NCI-H446 (cell line): ENCODE measurements around the gene MAPK1.
"Not testable (repeated sequence)": the region's sequence is repeated elsewhere in the genome, so short reads cannot be mapped to it uniquely, and the experiment has no call there.

Source experiments
- DNase-seq, 2 experiments: peaks; one replicate each; lab custom pipeline; 2025; lab: John Stamatoyannopoulos, UW

The MAPK1 gene

DNA sequence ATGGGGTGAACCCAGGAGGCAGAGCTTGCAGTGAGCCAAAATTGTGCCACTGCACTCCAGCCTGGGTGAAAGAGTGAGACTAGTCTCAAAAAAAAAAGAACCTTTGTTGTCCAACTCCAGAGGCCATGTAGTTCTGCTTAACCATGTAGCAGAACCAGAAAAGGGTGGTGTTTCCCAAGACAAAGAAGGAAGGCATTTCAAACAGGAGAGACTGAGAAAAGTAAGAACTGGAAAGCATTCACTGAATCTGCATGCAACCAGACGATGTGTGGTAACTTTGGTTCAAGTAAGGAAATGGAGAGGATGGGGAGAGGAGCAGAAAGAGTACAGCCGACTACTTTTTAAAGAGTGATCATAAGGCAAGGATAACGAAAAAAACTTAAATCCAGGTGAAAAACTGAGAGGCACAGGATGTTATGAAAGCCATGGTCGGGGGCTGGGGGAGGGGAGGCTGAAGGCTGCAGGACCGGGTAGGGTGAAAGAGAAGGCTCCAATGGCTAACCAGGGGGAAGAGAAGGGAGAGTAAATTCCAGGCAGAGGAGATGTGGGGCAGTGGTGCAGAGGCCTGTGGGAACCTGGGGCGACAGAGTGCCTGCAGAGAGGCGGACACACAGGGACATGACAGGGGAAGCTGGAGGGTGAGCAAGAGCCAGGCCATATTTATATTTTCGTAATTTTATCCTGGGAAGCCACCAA, 48.8 kb downstream of the MAPK1 start:
- no peak for DNase-seq

DNA sequence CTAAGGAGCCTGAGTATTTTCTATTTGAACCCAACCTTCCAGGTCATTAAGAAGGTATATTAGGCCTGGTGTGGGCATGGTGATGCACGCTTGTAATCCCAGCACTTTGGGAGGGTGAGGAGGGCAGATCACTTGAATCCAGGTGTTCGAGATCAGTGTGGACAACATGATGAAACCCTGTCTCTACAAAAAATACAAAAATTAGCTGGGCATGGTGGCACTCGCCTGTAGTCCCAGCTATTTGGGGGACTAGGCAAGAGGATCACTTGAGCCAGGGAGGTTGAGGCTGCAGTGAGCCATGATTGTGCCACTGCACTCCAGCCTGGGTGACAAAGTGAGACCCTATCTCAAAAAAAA, 50.0 kb downstream of the MAPK1 start:
- not testable (repeated sequence) for DNase-seq

DNA sequence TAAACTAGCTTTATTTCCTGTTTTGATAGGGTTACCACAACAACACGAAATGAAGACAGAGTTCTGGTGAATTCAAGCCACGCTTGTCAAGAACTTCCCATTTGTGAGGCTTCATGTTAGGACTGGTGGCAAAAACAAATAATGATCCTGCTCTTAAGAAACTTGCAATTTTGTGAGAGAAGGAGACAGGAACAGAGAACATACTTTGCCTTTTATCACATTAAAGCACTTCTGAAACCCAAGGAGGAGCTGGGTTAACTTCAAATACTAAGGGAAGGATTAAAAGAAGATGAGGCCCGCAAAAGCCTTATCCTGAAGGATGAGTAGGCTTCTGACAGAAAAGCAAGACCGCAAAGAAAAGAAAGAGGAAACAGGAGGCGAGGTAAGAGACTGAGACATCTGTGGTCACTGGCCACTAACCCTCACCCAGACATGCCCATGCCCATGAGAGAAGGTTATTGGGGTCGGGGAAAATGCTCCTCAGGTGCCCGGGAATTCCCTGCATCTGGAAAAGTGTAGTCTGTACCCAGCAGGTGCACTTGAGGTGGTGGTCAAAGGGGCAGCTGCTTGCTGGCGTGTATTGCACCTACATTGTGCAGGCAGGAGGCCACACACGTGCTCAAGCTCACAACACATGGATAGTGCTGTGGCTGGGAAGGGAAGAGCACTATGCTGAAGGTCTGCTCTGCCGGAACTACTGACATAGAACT, 50.5 kb downstream of the MAPK1 start:
- no peak for DNase-seq

DNA sequence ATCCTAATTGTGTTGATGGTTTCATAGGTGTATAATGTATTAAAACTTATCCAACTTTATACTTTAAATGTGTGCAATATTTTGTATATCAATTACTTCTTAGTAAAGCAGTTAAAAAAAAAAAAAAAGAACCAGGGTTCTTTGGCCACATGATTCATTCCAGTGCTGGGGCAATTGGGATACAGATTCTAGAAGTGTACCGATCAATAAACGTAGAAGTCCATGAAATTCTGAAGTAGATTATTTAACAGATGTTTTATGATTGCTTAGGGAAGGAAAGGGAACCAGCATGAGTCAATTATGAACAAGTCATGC, 51.0 kb downstream of the MAPK1 start:
- no peak for DNase-seq

DNA sequence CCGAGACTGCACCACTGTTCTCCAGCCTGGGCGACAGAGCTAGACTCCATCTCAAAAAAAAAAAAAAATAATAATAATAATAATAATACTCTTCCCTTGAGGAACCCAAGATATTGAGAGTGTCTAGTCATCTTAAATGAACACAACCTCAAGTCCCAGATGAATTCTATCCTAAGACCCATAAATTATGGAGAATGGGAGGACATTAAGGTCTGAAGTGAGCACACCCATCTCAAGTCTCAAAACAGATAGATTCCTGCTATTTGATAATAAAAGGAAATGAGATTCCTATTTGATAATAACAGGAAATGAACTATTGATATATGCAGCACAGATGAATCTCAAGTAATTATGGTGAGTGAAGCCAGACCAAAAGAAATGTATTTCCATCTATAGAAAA, 51.5 kb downstream of the MAPK1 start:
- DNase-seq: no peak

DNA sequence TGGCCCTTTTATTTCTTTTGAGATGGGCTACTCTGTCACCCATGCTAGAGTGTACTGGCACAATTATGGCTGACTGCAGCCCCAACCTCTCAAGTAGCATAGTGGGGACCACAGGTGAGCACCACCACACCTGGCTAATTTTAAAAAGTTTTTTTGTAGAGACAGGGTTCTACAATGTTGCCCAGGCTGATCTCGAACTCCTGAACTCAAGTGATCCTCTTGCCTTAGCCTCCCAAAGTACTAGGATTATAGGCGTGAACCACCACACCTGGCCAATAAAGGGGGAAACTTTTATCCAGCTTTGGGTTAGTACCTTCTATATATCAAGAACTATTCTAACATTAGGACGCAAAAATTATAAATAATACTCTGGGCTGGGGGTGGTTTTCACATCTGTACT, 52.1 kb downstream of the MAPK1 start:
- no peak for DNase-seq

DNA sequence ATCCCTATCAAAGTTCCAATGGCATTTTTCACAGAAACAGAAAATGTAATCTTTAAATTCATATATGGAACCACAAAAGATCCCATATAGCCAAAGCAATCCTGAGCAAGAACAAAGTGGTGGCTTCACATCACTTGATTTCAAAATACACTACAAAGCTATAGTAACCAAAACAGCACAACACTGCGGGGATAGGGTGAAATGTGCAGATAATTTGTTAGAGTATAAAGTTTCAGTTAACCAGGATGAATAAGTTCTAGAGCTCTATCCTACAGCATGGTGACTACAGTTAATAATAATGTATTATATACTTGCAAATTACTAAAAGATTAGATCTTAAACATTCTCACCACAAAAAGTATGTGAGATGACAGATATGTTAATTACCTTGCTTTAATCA, 55.5 kb downstream of the MAPK1 start:
- DNase-seq: no peak

DNA sequence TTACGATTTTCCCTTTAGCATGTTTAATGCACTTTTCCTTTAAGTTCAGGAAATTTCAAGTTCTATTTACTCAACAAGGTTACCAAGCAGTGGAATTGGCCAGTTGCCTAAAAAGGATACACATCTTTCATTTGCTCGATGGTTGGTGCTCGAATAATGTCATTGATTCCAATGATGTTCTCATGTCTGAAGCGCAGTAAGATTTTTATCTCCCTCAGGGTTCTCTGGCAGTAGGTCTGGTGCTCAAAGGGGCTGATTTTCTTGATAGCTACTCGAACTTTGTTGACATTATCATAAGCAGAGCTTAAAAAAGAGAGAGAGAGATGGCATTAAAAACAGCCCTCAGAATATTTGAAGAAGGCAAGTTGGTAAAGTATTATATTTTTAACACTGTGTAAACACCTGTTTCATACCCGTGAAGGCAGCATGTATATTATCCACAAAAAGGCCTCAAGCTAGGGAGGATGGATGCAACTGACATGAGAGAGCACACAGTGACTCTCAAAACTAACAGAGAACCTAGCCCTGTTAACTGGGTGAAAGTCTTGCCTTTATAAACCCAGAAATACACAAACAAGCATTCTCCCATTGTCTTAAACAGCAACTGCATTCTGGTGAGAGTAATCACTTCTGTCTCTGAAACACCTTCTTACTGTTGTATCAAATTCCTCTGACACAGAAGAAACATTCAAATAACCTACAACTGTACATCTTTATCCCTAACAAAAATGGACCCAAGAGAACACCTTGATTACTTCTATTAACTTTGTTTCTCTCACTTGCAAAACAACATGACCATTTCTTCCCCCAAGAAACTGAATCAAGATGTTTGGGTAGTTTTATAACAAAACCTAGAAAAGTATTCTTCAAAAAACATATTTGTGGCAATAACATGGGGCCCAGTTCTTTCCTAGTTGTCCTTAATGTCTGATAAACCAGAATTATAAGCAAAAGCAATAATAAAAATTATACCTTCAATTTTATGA, 59.6 kb downstream of the MAPK1 start:
- DNase-seq: no peak

DNA sequence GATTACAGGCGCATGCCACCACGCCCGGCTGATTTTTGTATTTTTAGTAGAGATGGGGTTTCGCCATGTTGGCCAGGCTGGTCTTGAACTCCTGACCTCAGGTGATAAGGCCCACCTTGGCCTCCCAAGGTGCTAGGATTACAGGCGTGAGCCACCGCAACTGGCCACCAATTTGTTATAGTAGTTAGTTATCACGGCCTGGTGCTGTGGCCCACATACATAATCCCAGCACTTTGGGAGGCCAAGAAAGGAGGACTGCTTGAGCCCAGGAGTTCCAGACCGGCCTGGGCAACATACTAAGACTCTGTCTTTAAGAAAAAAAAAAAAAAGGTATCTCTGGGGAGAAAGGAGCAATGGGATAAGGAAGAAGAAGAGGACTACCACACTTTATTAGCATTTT, 62.1 kb downstream of the MAPK1 start:
- not testable (repeated sequence) for DNase-seq

DNA sequence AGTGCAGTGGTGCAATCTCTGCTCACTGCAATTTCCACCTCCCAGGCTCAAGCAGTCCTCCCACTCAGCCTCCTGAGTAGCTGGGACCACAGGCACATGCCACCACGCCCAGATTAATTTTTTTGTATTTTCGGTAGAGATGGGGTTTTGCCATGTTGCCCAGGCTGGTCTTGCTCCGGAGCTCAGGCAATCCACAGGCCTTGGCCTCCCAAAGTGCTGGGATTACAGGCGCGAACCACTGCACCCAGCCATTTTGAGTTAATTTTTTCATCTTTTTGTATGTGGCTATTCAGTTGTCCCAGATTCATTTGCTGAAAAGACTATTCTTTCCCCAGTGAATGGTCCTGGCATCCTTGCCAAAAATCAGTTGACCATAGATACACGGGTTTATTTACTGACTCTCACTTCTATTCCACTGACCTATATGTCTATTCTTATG, 63.6 kb downstream of the MAPK1 start:
- DNase-seq: no peak

DNA sequence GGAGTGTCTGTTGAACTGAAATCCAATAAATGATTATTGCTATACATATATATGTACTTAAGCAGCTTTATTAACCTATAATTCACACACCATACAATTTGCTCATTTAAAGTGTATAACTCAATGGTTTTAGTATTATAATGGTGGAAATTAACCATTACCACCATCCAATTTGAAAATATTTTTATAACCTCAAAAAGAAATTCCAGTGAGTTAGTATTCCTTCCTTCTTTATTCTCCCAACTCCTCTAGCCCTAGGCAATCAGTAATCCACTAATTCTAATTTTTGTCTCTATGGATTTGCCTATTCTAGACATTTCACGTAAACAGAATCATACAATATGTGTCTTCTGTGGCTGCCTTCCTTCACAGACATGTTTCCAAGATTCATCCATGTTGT, 64.8 kb downstream of the MAPK1 start:
- DNase-seq: no peak

DNA sequence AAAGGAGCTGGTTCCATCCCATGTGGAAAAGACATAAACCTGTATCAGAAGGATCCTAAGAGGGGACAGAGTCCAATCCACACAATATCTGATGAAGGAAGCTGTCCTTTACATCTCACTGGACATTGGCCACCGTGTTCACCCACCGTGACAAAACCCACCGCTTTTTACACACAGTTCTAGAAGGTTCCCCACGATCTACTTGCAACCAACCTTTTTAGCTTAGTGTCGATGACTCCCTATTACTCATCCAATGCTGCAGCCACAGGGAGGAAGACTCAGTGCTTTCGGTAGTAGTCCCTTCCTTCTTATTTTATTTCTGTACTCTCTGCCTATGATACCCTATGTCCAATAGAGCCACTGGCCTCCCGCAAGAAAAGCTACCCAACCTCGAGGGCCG, 65.4 kb downstream of the MAPK1 start:
- no peak for DNase-seq

DNA sequence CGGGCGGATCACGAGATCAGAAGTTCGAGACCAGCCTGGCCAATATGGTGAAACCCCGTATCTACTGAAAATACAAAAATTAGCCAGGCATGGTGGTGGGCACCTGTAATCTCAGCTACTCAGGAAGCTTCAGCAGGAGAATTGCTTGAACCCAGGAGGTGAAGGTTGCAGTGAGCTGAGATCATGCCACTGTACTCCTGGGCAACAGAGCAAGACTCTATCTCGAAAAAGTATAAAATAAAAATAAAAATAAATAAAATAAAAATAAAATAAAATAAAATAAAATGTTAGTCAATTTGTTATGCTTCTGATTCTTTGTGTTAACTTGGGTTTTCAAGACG, 66.2 kb downstream of the MAPK1 start:
- DNase-seq: not testable (repeated sequence)

DNA sequence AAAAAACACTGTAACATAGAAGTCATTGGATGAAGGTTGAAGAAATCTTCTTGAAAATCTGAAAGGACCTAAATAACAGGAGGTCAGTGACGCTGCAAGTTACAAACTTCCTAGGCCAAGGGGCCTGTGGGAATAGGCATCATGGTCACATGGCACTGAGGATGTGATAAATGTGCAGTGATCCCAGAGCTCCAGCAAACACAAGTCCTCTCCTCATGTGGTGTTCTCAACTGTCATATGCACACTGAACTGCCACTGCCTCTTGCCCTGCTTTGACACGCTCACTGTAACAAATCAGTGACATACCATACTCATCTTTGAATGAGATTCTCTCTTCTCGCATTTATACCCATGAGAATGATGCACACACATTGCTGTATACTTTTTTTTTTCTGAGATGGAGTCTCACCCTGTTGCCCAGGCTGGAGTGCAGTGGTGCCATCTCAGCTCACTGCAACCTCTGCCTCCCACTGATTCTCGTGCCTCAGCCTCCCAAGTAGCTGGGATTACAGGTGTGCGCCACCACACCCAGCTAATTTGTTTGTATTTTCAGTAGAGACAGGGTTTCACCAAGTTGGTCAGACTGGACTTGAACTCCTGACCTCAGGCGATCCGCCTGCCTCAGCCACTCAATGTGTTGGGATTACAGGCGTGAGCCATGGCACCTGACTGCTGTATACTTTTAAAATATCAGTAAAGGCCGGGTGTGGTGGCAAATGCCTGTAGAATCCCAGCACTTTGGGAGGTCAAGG, 66.7 kb downstream of the MAPK1 start:
- DNase-seq: no peak

DNA sequence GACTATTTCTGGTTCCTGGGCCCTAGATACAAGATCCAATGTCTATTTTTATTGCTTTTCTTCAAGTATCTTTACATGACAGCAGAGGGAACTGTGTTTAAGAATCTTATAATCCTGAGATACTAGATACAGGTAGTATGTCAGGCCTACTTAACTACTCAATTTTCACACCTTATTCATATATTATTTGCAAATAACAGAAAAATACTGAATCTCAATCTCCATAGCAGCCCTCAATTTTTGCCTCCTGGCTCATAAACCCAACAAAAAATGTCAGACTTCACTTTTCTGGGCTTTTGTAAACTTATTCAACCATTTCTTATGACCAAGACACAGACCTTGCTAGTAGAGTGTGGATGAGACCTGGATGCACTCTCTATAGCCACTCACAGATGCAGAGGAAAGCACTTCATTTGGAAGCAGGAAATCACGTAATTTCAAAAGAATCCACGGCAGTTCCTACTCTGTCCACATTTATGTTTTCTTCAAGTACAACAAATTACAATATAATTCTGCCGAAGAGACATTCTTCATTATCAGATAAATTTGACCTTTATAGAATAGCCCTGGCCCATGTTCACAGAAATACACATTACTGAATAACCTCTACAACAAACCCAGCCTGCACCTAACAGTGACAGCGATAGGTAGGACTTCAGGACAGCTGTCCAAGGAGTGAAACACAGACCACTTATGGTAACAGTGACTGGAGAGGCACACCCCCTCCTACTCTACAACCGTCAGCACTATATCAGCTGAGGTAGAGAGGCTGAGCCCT, 69.8 kb downstream of the MAPK1 start:
- DNase-seq: no peak

DNA sequence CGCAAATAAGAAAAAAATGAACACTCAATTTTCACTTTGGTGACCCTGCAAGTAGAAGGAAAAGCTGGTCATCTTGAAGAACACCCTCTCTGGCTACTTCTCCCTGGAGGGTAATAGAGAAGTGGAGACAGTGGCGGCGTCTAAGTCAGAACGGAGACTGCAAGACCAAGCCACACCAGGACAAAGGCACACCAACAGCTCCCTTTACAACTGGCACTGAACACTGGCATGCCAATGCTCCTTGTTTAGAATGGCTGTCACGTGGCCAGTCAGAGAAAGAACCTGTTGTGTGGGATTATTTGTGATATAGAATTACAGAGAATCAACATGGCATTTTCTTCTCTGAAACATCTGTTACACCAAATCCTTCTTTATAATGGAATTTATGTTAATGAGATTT, 70.6 kb downstream of the MAPK1 start:
- DNase-seq: no peak

DNA sequence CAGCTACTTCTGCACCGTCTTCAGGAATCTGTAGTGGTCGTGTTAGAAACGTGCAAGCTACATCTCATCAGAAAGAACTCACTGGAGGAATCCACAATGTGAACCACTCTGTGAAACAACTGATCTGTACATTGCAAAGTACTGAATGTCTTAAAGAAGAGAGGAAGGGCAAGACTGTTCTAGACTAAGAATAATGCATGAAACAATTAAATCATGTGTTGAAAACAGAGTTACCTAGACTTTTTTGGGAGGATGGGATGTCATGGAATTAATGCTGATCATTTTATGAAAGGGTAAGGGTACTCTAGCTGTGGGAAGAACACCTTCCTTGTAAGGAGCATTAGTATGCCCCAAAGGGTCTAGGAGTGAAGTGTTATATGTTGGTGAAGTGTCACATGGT, 71.2 kb downstream of the MAPK1 start:
- no peak for DNase-seq

DNA sequence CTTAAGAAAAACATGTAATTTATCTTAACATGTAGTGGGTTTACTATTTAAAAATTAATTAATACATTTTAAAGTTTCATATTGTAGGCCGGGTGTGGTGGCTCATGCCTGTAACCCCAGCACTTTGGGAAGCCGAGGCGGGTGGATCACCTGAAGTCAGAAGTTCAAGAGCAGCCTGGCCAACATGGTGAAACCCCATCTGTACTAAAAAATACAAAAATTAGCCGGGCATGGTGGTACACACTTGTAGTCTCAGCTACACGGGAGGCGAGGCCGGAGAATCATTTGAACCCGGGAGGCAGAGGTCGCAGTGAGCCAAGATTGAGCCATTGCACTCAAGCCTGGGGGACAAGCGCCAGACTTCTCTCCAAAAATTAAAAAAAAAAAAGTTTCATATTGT, 73.7 kb downstream of the MAPK1 start:
- not testable (repeated sequence) for DNase-seq

DNA sequence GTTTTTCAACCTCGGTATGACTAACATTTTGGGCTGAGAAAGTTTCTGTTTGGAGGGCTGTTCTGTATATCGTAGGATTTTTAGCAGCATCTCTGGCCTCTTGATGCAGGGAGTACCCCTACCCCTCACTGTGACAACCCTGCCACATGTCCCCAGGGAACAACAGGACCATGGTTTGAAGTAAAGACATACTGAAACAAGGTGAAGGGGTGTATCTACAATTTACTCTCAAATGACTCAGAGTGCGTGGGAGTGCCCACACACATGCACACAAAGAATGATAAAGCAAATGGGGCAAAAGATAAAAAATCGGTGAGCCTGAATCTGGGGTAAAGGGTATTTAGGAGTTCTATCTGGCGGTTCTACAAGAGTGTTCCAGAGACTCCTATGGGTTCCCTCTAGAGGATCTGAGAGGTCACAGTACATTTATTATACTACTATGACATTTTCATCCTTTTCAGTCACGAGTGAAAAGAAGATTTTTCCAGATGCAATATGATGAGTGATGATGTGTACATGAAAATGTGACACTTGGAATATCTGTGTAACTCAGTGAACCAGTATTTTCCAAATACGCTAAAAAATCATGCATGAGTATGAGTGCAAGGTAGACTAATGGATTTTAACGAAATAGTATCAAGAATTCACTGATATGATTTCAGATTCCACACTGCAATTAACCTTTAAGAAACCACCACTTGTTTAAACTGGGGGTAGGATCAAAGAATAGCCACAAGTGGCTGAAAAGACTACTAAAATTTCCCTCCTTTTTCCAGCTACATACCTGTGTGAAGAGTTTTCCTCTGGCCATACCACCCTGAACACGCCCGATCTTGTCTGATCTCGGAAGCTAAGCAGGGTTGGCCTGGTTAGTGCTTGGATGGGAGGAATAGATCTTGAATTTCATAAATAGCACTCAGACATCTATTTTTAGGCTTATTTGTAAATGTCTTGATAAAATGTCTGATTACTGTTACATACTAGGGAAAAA, 75.5 kb downstream of the MAPK1 start:
- no peak for DNase-seq
